H9 (cell line): Measurements from ENCODE around the gene SNTG2. TPM values are rescaled to one million over a fixed set of nuclear protein-coding genes. Genes with fewer than 3 reads are reported as not detected.

ENCODE experiments used
- DNase-seq: peaks from one replicate; pipeline ENCODE4 v3.0.0-alpha.2; 2017
- H2AFZ ChIP-seq: one replicate; pipeline ENCODE4 v1.6.1; 2013; ENCODE audit warnings: mild to moderate bottlenecking, low read length, control low read depth, moderate library complexity
- H2AK5ac ChIP-seq: 2 replicates; pipeline ENCODE4 v1.6.1; 2013; ENCODE audit warnings: low read length, control low read depth, mixed read lengths; ENCODE audit not compliant: insufficient read length
- H2BK120ac ChIP-seq: one replicate; pipeline ENCODE4 v1.6.1; 2013; ENCODE audit warnings: low read depth, mild to moderate bottlenecking, low read length, control low read depth, inconsistent platforms; ENCODE audit not compliant: poor library complexity, severe bottlenecking
- H2BK12ac ChIP-seq: 2 replicates; pipeline ENCODE4 v1.6.1; 2013; ENCODE audit warnings: low read length, control low read depth, mixed read lengths, low read depth; ENCODE audit not compliant: insufficient read length
- H2BK15ac ChIP-seq: 2 replicates; pipeline ENCODE4 v1.6.1; 2013; ENCODE audit warnings: low read depth, low read length, control low read depth
- H2BK20ac ChIP-seq: one replicate; pipeline ENCODE4 v1.6.1; 2013; ENCODE audit warnings: low read depth, mild to moderate bottlenecking, low read length, control low read depth, inconsistent platforms; ENCODE audit not compliant: poor library complexity, severe bottlenecking
- H2BK5ac ChIP-seq: 2 replicates; pipeline ENCODE4 v1.6.1; 2013; ENCODE audit warnings: low read length, control low read depth, mixed read lengths; ENCODE audit not compliant: insufficient read length
- H3K14ac ChIP-seq: 2 replicates; pipeline ENCODE4 v1.6.1; 2013; ENCODE audit warnings: low read length, control low read depth; ENCODE audit not compliant: insufficient read depth
- H3K18ac ChIP-seq: 2 replicates; pipeline ENCODE4 v1.6.1; 2013; ENCODE audit warnings: low read depth, mild to moderate bottlenecking, mixed read lengths, low read length, control low read depth; ENCODE audit not compliant: insufficient read length
- H3K23ac ChIP-seq: 2 replicates; pipeline ENCODE4 v1.6.1; 2013; ENCODE audit warnings: low read length, control low read depth, mixed read lengths, low read depth; ENCODE audit not compliant: insufficient read length
- H3K23me2 ChIP-seq: 2 replicates; pipeline ENCODE4 v1.6.1; 2013; ENCODE audit warnings: low read depth, mild to moderate bottlenecking, mixed read lengths, low read length, control low read depth; ENCODE audit not compliant: insufficient read length, poor library complexity, severe bottlenecking
- H3K27ac ChIP-seq: 2 replicates; pipeline ENCODE4 v1.5.1; 2013; ENCODE audit warnings: low read length, control low read depth, mixed read lengths, low read depth; ENCODE audit not compliant: insufficient read length
- H3K27me3 ChIP-seq: 2 replicates; pipeline ENCODE4 v1.6.1; 2013; ENCODE audit warnings: low read length, control low read depth, inconsistent platforms; ENCODE audit not compliant: insufficient read depth
- H3K4ac ChIP-seq: 2 replicates; pipeline ENCODE4 v1.6.1; 2013; ENCODE audit warnings: low read depth, mild to moderate bottlenecking, control low read depth, inconsistent platforms, low read length, moderate library complexity
- H3K4me1 ChIP-seq: 2 replicates; pipeline ENCODE4 v1.6.1; 2013; ENCODE audit warnings: low read length, control low read depth, inconsistent platforms; ENCODE audit not compliant: insufficient read depth
- H3K4me2 ChIP-seq: 2 replicates; pipeline ENCODE4 v1.6.1; 2013; ENCODE audit warnings: low read length, control low read depth, mixed read lengths; ENCODE audit not compliant: insufficient read length, insufficient read depth
- H3K56ac ChIP-seq: 2 replicates; pipeline ENCODE4 v1.6.1; 2013; ENCODE audit warnings: low read depth, mild to moderate bottlenecking, mixed read lengths, low read length, control low read depth; ENCODE audit not compliant: insufficient read length
- H3K79me1 ChIP-seq: 2 replicates; pipeline ENCODE4 v1.6.1; 2013; ENCODE audit warnings: low read depth, mild to moderate bottlenecking, moderate library complexity, low read length, control low read depth, inconsistent platforms; ENCODE audit not compliant: insufficient read depth, poor library complexity, severe bottlenecking
- H3K79me2 ChIP-seq: 2 replicates; pipeline ENCODE4 v1.6.1; 2013; ENCODE audit warnings: low read length, control low read depth, inconsistent platforms; ENCODE audit not compliant: insufficient read depth
- H3K9ac ChIP-seq: 2 replicates; pipeline ENCODE4 v1.6.1; 2013; ENCODE audit warnings: low read length, control low read depth, mixed read lengths; ENCODE audit not compliant: insufficient read length; ENCODE audit errors: extremely low read depth
- H3K9me3 ChIP-seq: one replicate; pipeline ENCODE4 v1.6.1; 2013; ENCODE audit warnings: low read depth, low read length, inconsistent platforms; ENCODE audit not compliant: control insufficient read depth
- H3T11ph ChIP-seq: one replicate; pipeline ENCODE4 v1.6.1; 2013; ENCODE audit warnings: mild to moderate bottlenecking, low read length, control low read depth, inconsistent platforms
- H4K20me1 ChIP-seq: one replicate; pipeline ENCODE4 v1.6.1; 2013; ENCODE audit not compliant: control insufficient read depth, insufficient read length, insufficient read depth
- H4K5ac ChIP-seq: 2 replicates; pipeline ENCODE4 v1.6.1; 2013; ENCODE audit warnings: low read depth, mild to moderate bottlenecking, mixed read lengths, low read length, control low read depth; ENCODE audit not compliant: insufficient read length
- H4K8ac ChIP-seq: replicated peaks from 2 replicates; pipeline ENCODE4 v1.6.1; 2013; ENCODE audit warnings: low read length, control low read depth, mixed read lengths, low read depth; ENCODE audit not compliant: insufficient read length
- H4K91ac ChIP-seq: 2 replicates; pipeline ENCODE4 v1.6.1; 2013; ENCODE audit warnings: low read depth, mild to moderate bottlenecking, moderate library complexity, mixed read lengths, low read length, control low read depth; ENCODE audit not compliant: insufficient read length
- H3K27ac Mint-ChIP-seq, 3 experiments: 2 replicates in 2 of 3; 3 replicates in 1 of 3; pipeline ENCODE4 v1.8.0; 2020 to 2021; ENCODE audit warnings: mixed read lengths in 3 of 3, mild to moderate bottlenecking in 1 of 3, moderate library complexity in 1 of 3
- H3K27me3 Mint-ChIP-seq: 2 replicates; pipeline ENCODE4 v1.8.0; 2021; ENCODE audit warnings: low read depth, mild to moderate bottlenecking, moderate library complexity, mixed read lengths
- H3K36me3 Mint-ChIP-seq, 3 experiments: 2 replicates in 2 of 3; 3 replicates in 1 of 3; pipeline ENCODE4 v1.8.0; 2020 to 2021; ENCODE audit warnings: low read depth in 3 of 3, mixed read lengths in 3 of 3; ENCODE audit not compliant: insufficient read depth in 1 of 3
- H3K4me1 Mint-ChIP-seq, 2 experiments: 2 replicates each; pipeline ENCODE4 v1.8.0; 2020; ENCODE audit warnings: mixed read lengths in 2 of 2
- H3K4me3 Mint-ChIP-seq, 2 experiments: 2 replicates in 1 of 2; 3 replicates in 1 of 2; pipeline ENCODE4 v1.8.0; 2020 to 2021; ENCODE audit warnings: mild to moderate bottlenecking in 2 of 2, mixed read lengths in 2 of 2, moderate library complexity in 1 of 2
- H3K9me3 Mint-ChIP-seq, 2 experiments: 2 replicates in 1 of 2; 3 replicates in 1 of 2; pipeline ENCODE4 v1.8.0; 2020; ENCODE audit warnings: mild to moderate bottlenecking in 2 of 2, mixed read lengths in 2 of 2, moderate library complexity in 1 of 2
- WGBS: extraction: QIAGEN DNeasy Blood & Tissue Kit; methylation state at CpG from one replicate; pipeline ENCODE4 v1.1.7; 2013; ENCODE audit warnings: missing lambda C conversion rate, low lambda C conversion rate, mixed read lengths; ENCODE audit not compliant: insufficient read length; ENCODE audit errors: extremely low coverage; 5-methylcytosine and 5-hydroxymethylcytosine counted together
- total RNA-seq: library from RNA; stranded (reverse); gene quantifications from 2 replicates; pipeline ENCODE4 v1.2.1, GENCODE V29; 2021
- TF ChIP-seq, protein P1 (sequence below): fragments of 200-600 bp; sonication (generic); conservative IDR thresholded peaks from 3 replicates; pipeline ENCODE4 v1.8.0; 2021; ENCODE audit warnings: antibody characterized with exemption, mild to moderate bottlenecking

Gene SNTG2
- total RNA-seq, 1 experiment from 2014 or later: 13.2 TPM

DNA sequence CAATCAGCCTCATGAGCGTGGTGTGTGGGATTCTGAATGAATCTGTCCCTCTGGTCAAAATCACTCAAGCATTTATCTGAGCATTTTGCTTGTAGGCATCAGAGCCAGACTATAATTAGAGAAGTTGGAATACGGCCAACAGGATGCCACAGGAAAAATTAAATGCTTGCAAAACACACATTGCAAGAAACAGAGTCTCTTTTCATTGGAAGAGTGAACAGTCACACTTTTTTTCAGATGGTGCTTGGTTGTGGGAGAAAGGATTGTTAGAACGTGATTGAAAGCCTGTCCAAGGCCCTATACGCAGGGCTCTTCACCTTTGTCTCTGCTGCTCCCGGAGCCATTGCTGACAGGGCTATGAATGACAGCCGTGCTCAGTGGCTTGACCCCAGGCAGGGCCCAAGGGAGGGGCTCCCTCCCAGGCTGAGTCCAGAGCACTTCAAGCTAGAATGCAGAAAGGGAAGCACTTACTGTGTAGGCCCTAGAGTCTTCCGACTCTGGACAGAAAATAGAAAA, 59.8 kb downstream of the SNTG2 start:
- no CpG with 5 or more reads among the region's 7 CpGs for WGBS
- Histone ChIP-seq H3K27ac (no peak overlapping the region), H2BK5ac (no peak overlapping the region), H4K91ac (no peak overlapping the region), H3K4me2 (no peak overlapping the region), H3K23me2 (no peaks in the 10 kb centered on the region), H3T11ph (no peak overlapping the region), H4K20me1 (no peaks in the 10 kb centered on the region), H3K14ac (no peak overlapping the region), H3K4ac (no peak overlapping the region), H3K27me3 (no peaks in the 10 kb centered on the region), H3K79me2 (no peaks in the 10 kb centered on the region; the same call in 1 of the 2 replicates), H2BK120ac (no peak overlapping the region), H3K79me1 (peaks cover 3% of the 10 kb centered on the region), H3K4me1 (no peaks in the 10 kb centered on the region; the same call in 1 of the 2 replicates), H2BK12ac (no peak overlapping the region), H3K9ac (no peak overlapping the region), H2BK15ac (no peak overlapping the region), H3K56ac (no peak overlapping the region), H3K23ac (no peak overlapping the region), H4K5ac (no peak overlapping the region), H2AK5ac (no peak overlapping the region), H4K8ac (no peak overlapping the region), H2AFZ (no peak overlapping the region), H3K18ac (no peak overlapping the region), H3K9me3 (no peaks in the 10 kb centered on the region), H2BK20ac (no peak overlapping the region)
- no peaks in the 10 kb centered on the region for H3K9me3 Mint-ChIP-seq
- H3K4me1 Mint-ChIP-seq: peaks cover 10 to 12% of the 10 kb centered on the region in 2 experiments
- H3K27me3 Mint-ChIP-seq: peaks cover 2% of the 10 kb centered on the region
- no peak for DNase-seq
- H3K4me3 Mint-ChIP-seq: no peak overlapping the region
- TF ChIP-seq, protein P1, sequence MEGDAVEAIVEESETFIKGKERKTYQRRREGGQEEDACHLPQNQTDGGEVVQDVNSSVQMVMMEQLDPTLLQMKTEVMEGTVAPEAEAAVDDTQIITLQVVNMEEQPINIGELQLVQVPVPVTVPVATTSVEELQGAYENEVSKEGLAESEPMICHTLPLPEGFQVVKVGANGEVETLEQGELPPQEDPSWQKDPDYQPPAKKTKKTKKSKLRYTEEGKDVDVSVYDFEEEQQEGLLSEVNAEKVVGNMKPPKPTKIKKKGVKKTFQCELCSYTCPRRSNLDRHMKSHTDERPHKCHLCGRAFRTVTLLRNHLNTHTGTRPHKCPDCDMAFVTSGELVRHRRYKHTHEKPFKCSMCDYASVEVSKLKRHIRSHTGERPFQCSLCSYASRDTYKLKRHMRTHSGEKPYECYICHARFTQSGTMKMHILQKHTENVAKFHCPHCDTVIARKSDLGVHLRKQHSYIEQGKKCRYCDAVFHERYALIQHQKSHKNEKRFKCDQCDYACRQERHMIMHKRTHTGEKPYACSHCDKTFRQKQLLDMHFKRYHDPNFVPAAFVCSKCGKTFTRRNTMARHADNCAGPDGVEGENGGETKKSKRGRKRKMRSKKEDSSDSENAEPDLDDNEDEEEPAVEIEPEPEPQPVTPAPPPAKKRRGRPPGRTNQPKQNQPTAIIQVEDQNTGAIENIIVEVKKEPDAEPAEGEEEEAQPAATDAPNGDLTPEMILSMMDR: no peak
- H3K27ac Mint-ChIP-seq: no peak overlapping the region
- H3K36me3 Mint-ChIP-seq: no peaks in the 10 kb centered on the region; a peak in 1 of 7 replicates
